ENCODE results near the gene PRKAR1A.
"Not testable (repeated sequence)": the region's sequence is repeated elsewhere in the genome, so short reads cannot be mapped to it uniquely, and the experiment has no call there.

The PRKAR1A gene

DNA sequence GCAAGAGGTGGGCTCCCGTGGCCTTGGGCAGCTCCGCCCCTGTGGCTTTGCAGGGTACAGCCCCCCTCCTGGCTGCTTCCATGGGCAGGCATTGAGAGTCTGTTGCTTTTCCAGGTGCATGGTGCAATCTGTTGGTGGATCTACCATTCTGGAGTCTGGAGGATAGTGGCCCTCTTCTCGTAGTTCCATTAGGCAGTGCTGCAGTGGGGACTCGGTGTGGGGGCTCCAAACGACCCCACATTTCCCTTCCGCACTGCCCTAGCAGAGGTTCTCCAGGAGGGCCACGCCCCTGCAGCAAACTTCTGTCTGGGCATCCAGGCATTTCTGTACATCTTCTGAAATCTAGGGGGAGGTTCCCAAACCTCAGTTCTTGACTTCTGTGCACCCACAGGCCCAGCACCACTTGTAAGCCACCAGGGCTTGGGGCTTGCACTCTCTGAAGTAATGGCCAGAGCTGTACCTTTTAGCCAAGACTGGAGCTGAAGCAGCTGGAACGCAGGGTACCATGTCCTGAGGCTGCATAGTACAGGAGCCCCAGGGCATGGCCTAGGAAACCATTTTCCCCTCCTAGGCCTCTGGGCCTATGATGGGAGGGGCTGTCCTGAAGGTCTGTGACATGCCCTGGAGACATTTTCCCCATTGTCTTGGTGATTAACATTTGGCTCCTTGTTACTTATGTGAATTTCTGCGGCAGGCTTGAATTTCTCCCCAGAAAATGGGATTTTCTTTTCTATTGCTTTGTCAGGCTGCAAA, 6.0 kb downstream of the PRKAR1A start:
- peaks cover 39% of the 10 kb centered on the region for H3K79me2 ChIP-seq (ENCODE audit: insufficient read depth, low read length)
- H3K9ac ChIP-seq (ENCODE audit: low read length), result no peak overlapping the region
- peaks cover 29% of the 10 kb centered on the region for H3K36me3 ChIP-seq (ENCODE audit: low read length)
- H3K27ac ChIP-seq (ENCODE audit: low read depth, low read length), result no peak overlapping the region
- H2AFZ ChIP-seq (ENCODE audit: low read depth, low read length, severe bottlenecking), result no peak overlapping the region
- TF ChIP-seq, protein P1, sequence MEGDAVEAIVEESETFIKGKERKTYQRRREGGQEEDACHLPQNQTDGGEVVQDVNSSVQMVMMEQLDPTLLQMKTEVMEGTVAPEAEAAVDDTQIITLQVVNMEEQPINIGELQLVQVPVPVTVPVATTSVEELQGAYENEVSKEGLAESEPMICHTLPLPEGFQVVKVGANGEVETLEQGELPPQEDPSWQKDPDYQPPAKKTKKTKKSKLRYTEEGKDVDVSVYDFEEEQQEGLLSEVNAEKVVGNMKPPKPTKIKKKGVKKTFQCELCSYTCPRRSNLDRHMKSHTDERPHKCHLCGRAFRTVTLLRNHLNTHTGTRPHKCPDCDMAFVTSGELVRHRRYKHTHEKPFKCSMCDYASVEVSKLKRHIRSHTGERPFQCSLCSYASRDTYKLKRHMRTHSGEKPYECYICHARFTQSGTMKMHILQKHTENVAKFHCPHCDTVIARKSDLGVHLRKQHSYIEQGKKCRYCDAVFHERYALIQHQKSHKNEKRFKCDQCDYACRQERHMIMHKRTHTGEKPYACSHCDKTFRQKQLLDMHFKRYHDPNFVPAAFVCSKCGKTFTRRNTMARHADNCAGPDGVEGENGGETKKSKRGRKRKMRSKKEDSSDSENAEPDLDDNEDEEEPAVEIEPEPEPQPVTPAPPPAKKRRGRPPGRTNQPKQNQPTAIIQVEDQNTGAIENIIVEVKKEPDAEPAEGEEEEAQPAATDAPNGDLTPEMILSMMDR (IDR thresholded peaks at IDR 0.05; ENCODE audit: insufficient read depth, low read length, poor library complexity, severe bottlenecking), result no peak
- TF ChIP-seq EZH2phosphoT487 (conservative IDR thresholded peaks at IDR 0.05; ENCODE audit: low read length), result no peak
- no peaks in the 10 kb centered on the region for H3K9me2 ChIP-seq (replicated peaks; ENCODE audit: insufficient read depth, low read length)
- H3K9me3 ChIP-seq (ENCODE audit: insufficient read depth, low read length), result no peaks in the 10 kb centered on the region
- no peaks in the 10 kb centered on the region for H3K27me3 ChIP-seq (ENCODE audit: low read length)
- H3K4me3 ChIP-seq (ENCODE audit: insufficient read depth, low read length, poor library complexity, severe bottlenecking), result no peak overlapping the region
- H3F3A ChIP-seq (ENCODE audit: insufficient read depth), result no peaks in the 10 kb centered on the region
- H3K4me2 ChIP-seq (ENCODE audit: low read depth, low read length, poor library complexity, severe bottlenecking), result no peak overlapping the region
- peaks cover 7% of the 10 kb centered on the region for H4K20me1 ChIP-seq (ENCODE audit: low read depth, low read length)

DNA sequence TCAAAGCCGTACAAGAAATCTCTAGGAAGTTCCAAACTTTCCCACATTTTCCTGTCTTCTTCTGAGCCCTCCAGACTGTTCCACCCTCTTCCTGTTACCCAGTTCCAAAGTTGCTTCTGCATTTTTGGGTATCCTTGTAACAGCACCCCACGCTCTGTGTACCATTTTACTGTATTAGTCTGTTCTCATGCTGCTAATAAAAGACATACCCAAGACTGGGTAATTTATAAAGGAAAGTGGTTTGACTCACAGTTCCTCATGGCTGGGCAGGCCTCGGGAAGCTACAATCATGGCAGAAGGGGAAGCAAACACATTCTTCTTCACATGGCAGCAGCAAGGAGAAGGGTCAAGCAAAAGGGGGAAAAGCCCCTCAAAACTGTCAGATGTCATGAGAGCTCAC, 6.8 kb downstream of the PRKAR1A start:
- not testable (repeated sequence) for H3F3A ChIP-seq (ENCODE audit: insufficient read depth); H3K4me3 ChIP-seq (ENCODE audit: insufficient read depth, low read length, poor library complexity, severe bottlenecking); H3K9ac ChIP-seq (ENCODE audit: low read length); H3K27ac ChIP-seq (ENCODE audit: low read depth, low read length); H3K4me2 ChIP-seq (ENCODE audit: low read depth, low read length, poor library complexity, severe bottlenecking); H3K27me3 ChIP-seq (ENCODE audit: low read length); H2AFZ ChIP-seq (ENCODE audit: low read depth, low read length, severe bottlenecking); H3K9me2 ChIP-seq (replicated peaks; ENCODE audit: insufficient read depth, low read length); H3K9me3 ChIP-seq (ENCODE audit: insufficient read depth, low read length); H4K20me1 ChIP-seq (ENCODE audit: low read depth, low read length)
- peaks cover 31% of the 10 kb centered on the region for H3K79me2 ChIP-seq (ENCODE audit: insufficient read depth, low read length)
- peaks cover 36% of the 10 kb centered on the region for H3K36me3 ChIP-seq (ENCODE audit: low read length)

DNA sequence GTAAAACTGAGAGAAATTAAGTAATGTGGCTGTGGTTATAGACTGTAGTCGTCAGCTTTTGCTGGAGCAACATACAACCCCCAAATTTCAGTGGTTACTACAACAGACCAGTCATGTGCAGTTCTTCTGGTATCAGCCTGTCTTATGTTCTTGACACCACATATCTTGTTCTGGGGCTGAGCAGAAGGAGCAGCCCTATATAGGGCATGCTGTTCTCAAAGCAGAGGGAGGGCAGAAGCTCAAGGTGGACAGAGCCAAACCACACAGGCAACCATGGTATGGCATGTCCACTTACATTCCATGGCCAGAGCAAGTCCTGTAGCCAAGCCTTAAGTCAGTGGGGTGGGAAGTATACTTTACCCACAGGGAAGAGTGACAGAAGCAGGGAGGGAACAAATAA, 7.7 kb downstream of the PRKAR1A start:
- H3K27me3 ChIP-seq (ENCODE audit: low read length), result no peaks in the 10 kb centered on the region
- no peaks in the 10 kb centered on the region; the same call in 1 of the 2 replicates for H4K20me1 ChIP-seq (ENCODE audit: low read depth, low read length)
- no peaks in the 10 kb centered on the region for H3K9me2 ChIP-seq (replicated peaks; ENCODE audit: insufficient read depth, low read length)
- H2AFZ ChIP-seq (ENCODE audit: low read depth, low read length, severe bottlenecking), result no peak overlapping the region
- no peak overlapping the region for H3K9ac ChIP-seq (ENCODE audit: low read length)
- no peak for TF ChIP-seq EZH2phosphoT487 (conservative IDR thresholded peaks at IDR 0.05; ENCODE audit: low read length)
- TF ChIP-seq, protein P1 (IDR thresholded peaks at IDR 0.05; ENCODE audit: insufficient read depth, low read length, poor library complexity, severe bottlenecking), result no peak
- H3F3A ChIP-seq (ENCODE audit: insufficient read depth), result no peaks in the 10 kb centered on the region
- no peaks in the 10 kb centered on the region for H3K9me3 ChIP-seq (ENCODE audit: insufficient read depth, low read length)
- peaks cover 42% of the 10 kb centered on the region for H3K36me3 ChIP-seq (ENCODE audit: low read length)
- H3K4me2 ChIP-seq (ENCODE audit: low read depth, low read length, poor library complexity, severe bottlenecking), result no peak overlapping the region
- H3K4me3 ChIP-seq (ENCODE audit: insufficient read depth, low read length, poor library complexity, severe bottlenecking), result no peak overlapping the region
- H3K79me2 ChIP-seq (ENCODE audit: insufficient read depth, low read length), result peaks cover 25% of the 10 kb centered on the region
- no peak overlapping the region for H3K27ac ChIP-seq (ENCODE audit: low read depth, low read length)

DNA sequence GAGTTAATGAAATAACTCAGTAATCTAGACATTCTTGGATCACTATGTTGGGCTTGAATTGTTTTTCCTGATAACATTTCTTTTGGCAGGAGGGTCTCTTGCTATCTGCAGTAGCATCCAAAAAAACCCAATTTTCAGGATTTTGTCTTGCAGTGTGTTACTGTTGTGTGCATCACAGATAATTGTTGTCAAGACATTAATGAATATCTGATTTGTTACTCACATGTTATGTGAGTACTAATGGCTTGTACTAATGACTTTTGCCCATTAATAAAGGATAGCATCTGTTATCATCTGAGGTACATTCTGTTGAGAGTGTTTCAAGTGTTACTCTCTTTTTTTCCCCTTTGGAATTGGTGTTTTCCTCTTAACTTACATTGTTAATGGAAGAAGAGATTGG, 10.0 kb downstream of the PRKAR1A start:
- Histone ChIP-seq H3K27ac (ENCODE audit: low read depth, low read length) (no peak overlapping the region), H3K9me3 (ENCODE audit: insufficient read depth, low read length) (no peaks in the 10 kb centered on the region), H4K20me1 (ENCODE audit: low read depth, low read length) (no peaks in the 10 kb centered on the region), H3K4me3 (ENCODE audit: insufficient read depth, low read length, poor library complexity, severe bottlenecking) (no peak overlapping the region), H3K36me3 (ENCODE audit: low read length) (peaks cover 42% of the 10 kb centered on the region; the same call in 1 of the 2 replicates), H3F3A (ENCODE audit: insufficient read depth) (no peaks in the 10 kb centered on the region), H3K79me2 (ENCODE audit: insufficient read depth, low read length) (peaks cover 9% of the 10 kb centered on the region), H2AFZ (ENCODE audit: low read depth, low read length, severe bottlenecking) (no peak overlapping the region), H3K9ac (ENCODE audit: low read length) (no peak overlapping the region), H3K27me3 (ENCODE audit: low read length) (no peaks in the 10 kb centered on the region), H3K4me2 (ENCODE audit: low read depth, low read length, poor library complexity, severe bottlenecking) (no peak overlapping the region), H3K9me2 (replicated peaks; ENCODE audit: insufficient read depth, low read length) (no peaks in the 10 kb centered on the region)
- no peak for TF ChIP-seq EZH2phosphoT487 (conservative IDR thresholded peaks at IDR 0.05; ENCODE audit: low read length)
- TF ChIP-seq, protein P1 (IDR thresholded peaks at IDR 0.05; ENCODE audit: insufficient read depth, low read length, poor library complexity, severe bottlenecking), result no peak
